K562 (cell line): ENCODE results near the gene CCT5. TPM values are rescaled to one million over a fixed set of nuclear protein-coding genes. Genes with fewer than 3 reads are reported as not detected.

ENCODE experiments used
- BCOR ChIP-seq: fragments of 450-650 bp; IDR thresholded peaks from 2 replicates; pipeline ENCODE4 v1.6.1; 2016
- GABPA ChIP-seq: fragments of 200-800 bp; sonication (Bioruptor generic); conservative IDR thresholded peaks from 2 replicates; pipeline ENCODE4 v1.6.1; 2016; ENCODE audit warnings: low read depth, missing genetic modification characterization, missing compliant biosample characterization
- GABPB1 ChIP-seq: sonication (generic); formaldehyde crosslinking; IDR thresholded peaks from 2 replicates; pipeline ENCODE4 v1.8.0; 2022; ENCODE audit warnings: mild to moderate bottlenecking, missing genetic modification reagents
- RFX1 ChIP-seq: fragments of 450-650 bp; IDR thresholded peaks from 2 replicates; pipeline ENCODE4 v1.6.1; 2016; ENCODE audit warnings: mild to moderate bottlenecking, moderate library complexity
- TAF7 ChIP-seq: fragments of 450-650 bp; IDR thresholded peaks from 2 replicates; pipeline ENCODE4 v1.6.1; 2016; ENCODE audit warnings: missing genetic modification characterization, missing compliant biosample characterization
- ZNF3 ChIP-seq: fragments of 250-450 bp; sonication (Bioruptor Pico); IDR thresholded peaks from 2 replicates; pipeline ENCODE4 v1.5.0; 2021; ENCODE audit warnings: mild to moderate bottlenecking, moderate library complexity
- ZNF717 ChIP-seq: fragments of 250-450 bp; sonication (Bioruptor Pico); IDR thresholded peaks from 2 replicates; pipeline ENCODE4 v1.5.0; 2021
- polyA plus RNA-seq, 8 experiments: library from polyadenylated mRNA; depleted of rRNA in 4 of 8; stranded (reverse) in 5 of 8; unstranded in 3 of 8; fragments of >200 nt; fragmentation: Nextera tagmentation in 2 of 8; fragmentation: Illumina TruSeq in 1 of 8; extraction: Ambion mirVana in 2 of 8; extraction: Trizol in 1 of 8; gene quantifications; 2 replicates each; pipeline versions ENCODE4 v1.2.1 to v1.2.3, GENCODE V29; 2011 to 2014; ENCODE audit warnings: inconsistent platforms in 1 of 8, missing spikeins in 1 of 8
- total RNA-seq, 7 experiments: library from RNA; depleted of rRNA in 6 of 7; stranded (reverse); fragments of >200 nt in 6 of 7; fragmentation: Illumina TruSeq in 2 of 7; extraction: Trizol in 2 of 7; gene quantifications; 2 replicates each; pipeline versions ENCODE4 v1.2.1 to v1.2.3, GENCODE V29; 2011 to 2021; ENCODE audit warnings: low replicate concordance in 1 of 7
- TF ChIP-seq, protein P1 (sequence below): fragments of 250-450 bp; sonication (Bioruptor Pico); IDR thresholded peaks from 2 replicates; pipeline ENCODE4 v1.4.0; 2020; ENCODE audit warnings: mild to moderate bottlenecking, moderate library complexity, borderline replicate concordance
- TF ChIP-seq, protein P2 (sequence below): fragments of 450-650 bp; formaldehyde crosslinking; IDR thresholded peaks from 2 replicates; pipeline ENCODE4 v1.4.0; 2022; ENCODE audit warnings: missing genetic modification characterization

CCT5 gene
- total and polyA plus RNA-seq, 9 of the 15 experiments (the other 6 are each of a cell fraction or from before 2014, with no cell fraction given), result 782 to 1,606 (median 1,153) TPM

DNA sequence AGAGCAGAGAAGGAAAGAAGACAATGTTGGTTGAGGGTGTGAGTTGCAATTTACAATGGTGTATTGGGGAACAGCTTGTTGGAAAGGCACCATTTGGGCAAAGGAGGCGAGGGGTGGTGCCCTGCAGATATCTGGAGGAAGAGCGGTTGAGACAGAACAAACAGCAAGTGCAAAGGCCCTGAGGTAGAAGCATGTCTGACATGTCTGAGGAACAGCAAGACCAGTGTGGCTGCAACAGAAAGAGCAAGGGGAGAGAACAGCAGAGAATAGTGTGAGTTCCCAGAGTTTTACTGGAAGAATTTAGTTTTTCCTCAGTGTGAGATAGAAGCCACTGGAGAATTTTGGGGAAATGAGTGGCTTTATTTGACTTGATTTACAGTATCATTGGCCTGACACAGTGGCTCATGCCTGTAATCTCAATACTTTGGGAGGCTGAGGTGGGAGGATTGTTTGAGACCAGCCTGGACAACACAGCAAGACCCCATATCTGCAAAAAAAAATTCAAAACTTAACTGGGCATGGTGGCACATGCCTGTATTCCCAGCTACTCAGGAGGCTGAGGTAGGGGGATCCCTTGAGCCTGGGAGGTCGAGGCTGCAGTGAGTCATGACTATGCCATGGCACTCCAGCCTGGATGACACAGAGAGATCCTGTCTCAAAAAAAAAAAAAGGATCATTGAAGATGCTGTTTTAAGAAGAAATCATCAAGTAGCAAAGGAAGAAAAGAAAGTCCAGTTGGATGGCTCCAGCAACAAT lies 44.0 kb downstream of the CCT5 start (continued):
- TF ChIP-seq, protein P1, sequence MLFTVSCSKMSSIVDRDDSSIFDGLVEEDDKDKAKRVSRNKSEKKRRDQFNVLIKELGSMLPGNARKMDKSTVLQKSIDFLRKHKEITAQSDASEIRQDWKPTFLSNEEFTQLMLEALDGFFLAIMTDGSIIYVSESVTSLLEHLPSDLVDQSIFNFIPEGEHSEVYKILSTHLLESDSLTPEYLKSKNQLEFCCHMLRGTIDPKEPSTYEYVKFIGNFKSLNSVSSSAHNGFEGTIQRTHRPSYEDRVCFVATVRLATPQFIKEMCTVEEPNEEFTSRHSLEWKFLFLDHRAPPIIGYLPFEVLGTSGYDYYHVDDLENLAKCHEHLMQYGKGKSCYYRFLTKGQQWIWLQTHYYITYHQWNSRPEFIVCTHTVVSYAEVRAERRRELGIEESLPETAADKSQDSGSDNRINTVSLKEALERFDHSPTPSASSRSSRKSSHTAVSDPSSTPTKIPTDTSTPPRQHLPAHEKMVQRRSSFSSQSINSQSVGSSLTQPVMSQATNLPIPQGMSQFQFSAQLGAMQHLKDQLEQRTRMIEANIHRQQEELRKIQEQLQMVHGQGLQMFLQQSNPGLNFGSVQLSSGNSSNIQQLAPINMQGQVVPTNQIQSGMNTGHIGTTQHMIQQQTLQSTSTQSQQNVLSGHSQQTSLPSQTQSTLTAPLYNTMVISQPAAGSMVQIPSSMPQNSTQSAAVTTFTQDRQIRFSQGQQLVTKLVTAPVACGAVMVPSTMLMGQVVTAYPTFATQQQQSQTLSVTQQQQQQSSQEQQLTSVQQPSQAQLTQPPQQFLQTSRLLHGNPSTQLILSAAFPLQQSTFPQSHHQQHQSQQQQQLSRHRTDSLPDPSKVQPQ, result no peak
- TF ChIP-seq ZNF717 (no peak), BCOR (peak; percentile 93), GABPA (tag) (no peak), GABPB1 (CRISPR knock-in tag) (no peak), TAF7 (no peak), RFX1 (no peak), ZNF3 (CRISPR knock-in tag) (no peak)
- TF ChIP-seq, protein P2, sequence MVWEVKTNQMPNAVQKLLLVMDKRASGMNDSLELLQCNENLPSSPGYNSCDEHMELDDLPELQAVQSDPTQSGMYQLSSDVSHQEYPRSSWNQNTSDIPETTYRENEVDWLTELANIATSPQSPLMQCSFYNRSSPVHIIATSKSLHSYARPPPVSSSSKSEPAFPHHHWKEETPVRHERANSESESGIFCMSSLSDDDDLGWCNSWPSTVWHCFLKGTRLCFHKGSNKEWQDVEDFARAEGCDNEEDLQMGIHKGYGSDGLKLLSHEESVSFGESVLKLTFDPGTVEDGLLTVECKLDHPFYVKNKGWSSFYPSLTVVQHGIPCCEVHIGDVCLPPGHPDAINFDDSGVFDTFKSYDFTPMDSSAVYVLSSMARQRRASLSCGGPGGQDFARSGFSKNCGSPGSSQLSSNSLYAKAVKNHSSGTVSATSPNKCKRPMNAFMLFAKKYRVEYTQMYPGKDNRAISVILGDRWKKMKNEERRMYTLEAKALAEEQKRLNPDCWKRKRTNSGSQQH, result no peak
